GM18498 (cell line): Measurements from ENCODE around the gene CCNH.

Experiments
- ATAC-seq: cut with Tn5 transposase; IDR thresholded peaks from one replicate; pipeline ENCODE4 v1.9.1; 2021; ENCODE audit warnings: mild to moderate bottlenecking, moderate library complexity; ENCODE audit not compliant: unreplicated experiment

The CCNH gene

DNA sequence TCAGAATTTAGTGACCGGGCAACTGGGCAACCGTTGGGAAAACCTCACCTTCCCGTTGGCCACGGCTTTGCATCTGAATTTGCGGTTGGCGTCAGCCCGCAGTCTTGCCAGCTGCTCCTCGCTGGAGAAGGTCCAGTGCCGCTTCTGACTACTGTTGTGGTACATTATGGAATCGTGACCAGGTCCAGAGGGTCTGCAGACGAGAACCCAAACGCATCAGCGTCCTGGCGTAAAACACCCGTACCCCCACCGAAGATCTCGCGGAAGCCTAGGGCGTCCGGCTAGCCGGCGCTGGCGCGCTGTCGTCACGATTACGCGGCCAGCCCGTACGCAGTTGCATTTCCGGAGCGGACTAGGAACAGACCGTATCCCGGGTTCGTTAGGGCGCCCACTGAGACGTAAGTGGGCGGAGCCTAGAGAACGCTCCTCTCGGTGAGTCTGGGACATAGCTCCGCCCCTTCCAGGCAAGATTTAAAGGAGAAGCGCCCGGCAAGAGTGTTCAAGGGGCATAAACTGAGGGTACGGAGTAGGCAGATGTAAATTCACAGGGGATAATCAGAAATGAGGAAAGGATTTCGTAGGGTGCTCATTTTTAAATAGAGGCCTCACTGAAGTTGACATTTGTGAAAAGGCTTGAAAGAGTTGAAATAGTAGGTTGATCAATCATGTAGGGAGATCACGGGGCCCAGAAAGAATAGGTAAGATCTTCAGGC lies at the start of gene CCNH:
Gene CCNH (minus strand): TSS at position 301 of the 713 bp plus-strand sequence. CDS start 136 bp downstream, at position 165.
- peak; percentile 99 for ATAC-seq

DNA sequence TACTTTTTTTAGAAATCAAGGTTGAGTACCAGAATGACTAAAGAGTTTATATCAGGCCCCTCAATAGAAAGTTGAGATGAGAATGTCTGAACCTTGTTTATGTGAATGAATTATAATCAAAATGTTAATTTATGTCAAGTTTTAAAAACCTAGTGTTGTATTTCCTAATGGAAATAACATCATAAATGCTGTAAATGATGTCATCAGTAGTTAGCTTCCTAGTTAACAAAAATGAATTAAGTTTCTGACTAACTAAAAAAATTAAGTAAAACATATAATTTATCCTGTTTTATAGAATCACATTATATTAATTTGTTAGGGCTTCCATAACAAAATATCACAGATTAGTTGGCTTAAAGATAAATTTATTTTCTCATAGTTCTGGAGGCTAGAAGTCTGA lies 45.0 kb upstream of the CCNH start:
- ATAC-seq: no peak

DNA sequence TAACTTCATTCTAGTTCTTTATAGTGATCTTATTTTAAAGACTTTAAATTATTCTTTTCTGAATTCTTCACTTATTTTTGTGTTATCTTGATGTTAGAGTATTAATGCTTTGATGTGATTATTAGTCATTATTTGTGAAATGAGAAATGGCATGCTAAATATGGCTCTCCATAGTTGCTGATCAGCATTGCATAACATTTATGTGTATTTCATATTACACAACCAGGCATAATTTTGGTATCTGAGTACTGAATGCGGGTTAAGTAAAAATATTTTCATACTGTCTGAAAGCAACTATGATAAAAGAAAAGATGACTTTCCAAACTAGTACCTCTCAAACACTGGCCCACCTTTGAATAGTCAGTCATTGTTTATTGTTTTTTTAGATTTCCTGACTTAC lies 41.1 kb upstream of the CCNH start:
- ATAC-seq: no peak

DNA sequence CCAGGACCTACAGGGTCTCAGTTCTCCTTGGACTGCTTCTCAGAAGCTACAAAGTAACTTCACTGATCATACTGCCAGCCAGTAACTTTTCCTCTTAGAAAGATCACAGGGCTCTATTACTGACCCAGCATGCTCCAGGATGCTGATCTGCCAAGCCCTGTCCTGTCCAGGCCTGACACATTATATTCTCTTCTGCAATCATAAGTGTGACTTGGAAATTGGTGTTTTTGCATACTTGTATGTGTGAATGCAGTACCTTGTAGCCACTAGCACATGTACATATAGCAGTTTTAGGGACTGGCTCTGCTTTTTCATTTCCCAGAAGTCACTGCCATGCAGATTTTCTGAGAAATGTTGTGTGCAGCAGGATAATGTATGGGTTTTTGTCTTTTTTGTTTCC lies 40.1 kb upstream of the CCNH start:
- no peak for ATAC-seq

DNA sequence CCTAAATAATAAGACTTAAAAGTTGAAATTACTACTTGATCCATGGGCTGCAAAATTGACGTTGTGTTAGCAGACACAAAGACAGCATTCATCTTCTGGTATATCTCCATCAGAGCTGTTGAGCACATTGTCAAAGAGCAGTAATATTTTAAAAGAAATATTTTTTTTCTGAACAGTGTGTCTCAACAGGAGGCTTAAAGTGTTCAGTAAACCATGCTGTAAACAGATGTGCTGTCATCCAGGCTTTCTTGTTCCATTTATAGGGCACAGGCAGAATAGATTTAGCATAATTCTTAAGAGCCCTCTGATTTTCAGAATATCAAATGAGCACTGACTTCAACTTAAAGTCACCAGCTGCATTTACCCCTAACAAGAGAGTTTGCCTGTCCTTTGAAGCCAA lies 29.7 kb upstream of the CCNH start:
- ATAC-seq: no peak

DNA sequence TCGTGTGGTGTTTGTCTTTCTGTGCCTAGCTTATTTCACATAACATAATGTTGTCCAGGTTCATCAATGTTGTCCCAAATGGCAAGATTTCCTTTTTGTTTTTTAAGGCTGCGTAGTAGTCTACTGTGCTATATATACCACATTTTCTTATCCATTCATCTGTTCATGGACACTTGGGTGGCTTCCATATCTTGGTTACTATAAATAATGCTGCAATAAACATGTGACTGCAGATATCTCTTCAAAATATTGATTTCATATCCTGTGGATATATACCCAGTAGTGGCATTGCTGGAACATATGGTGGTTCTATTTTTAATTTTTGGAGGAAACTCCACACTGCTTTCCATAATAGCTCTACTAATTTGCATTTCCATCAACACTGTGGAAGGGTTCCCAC lies 25.5 kb upstream of the CCNH start:
- no peak for ATAC-seq

DNA sequence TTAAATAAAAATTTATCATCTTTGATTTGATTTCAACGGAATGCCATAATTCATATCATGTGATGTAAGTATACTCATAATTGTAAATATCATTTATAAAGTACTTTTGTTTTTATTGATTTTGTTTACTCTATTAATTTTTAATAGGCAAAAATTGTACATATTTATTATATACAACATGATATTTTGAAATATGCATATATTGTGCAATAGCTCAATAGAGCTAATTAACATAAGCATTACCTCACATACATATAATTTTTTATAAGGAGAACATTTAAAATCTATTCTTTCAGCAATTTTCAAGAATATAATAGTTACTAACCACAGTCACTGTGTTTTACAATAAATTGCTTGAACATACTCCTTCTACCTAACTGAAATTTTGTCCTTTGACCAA lies 25.0 kb upstream of the CCNH start:
- ATAC-seq: no peak

DNA sequence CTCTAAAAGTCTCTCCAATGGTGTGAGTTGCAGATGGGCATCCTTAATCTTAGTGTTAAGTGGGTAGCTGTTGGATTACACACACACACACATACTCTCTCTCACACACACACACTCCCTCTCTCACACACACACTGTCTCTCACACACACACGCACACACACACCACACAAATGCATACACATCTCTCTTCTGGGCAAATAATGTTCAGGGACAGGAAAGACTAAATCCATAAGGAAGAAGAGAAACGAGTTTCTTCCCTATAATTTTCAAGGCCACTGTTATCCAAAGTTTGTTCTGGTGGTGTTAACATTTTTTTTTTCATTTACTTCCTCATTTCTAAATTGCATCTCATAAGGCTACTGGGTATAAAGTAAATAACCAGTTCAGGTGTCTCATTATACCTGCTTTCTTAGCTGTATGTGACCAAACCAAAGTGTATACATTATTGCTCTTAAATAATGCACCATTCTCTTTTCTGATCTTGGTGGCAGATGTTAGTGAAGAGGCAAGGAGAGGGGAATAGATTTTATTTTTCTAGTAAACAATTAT lies 22.5 kb upstream of the CCNH start:
- no peak for ATAC-seq

DNA sequence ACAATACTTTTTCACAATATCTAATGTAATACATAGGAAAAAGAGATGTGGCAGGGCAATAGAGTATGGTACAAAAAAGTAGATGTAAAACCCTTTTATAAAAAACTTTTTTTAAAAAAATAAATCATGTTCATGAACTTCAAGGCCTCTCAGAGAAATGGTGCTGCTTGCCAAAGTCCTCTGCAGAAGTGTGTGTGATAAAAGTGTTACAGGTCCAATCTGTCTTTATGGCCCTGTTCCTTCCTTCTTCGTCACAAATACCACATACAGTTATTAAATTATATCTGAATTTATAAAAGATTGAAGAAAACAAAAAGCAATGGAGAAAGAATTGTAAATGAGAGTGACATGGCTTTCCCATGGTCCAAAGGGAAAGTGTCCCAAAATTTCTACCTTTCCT lies 21.7 kb upstream of the CCNH start:
- ATAC-seq: no peak

DNA sequence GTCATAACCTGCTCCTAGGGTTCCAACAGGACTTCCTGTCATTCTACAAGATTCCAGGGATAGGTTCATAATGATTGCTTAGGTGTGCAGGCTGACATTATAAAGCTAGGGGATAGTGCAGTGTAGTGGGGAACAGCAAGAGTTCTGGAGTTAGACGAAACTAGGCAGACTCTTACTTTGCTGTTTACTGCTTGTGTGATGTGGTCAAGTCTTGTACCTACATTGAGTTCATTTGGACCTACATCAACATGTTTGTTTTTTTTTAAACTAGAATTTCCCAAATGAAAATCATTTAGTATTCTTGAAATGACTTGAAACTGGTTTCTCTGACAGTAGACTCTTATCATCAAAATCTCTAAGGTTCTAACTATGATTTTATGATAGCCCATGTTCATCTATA lies 21.2 kb upstream of the CCNH start:
- no peak for ATAC-seq

DNA sequence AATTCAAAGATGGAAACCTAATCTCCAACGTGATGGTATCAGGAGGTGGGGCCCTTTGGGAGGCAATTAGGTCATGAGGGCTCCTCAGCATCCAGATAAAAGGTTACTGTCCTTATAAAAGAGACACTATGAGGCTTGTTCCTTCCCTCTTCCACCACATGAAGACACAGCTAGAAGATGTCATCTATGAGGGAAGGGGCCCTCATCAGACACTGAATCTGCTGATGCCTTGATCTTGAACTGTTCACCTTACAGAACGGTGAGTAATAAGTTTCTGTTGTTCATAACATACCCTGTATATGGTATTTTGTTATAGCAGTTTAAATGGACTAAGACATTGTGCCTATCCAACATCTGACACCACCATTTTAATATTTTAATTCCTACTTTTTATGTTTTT lies 19.7 kb upstream of the CCNH start:
- no peak for ATAC-seq

DNA sequence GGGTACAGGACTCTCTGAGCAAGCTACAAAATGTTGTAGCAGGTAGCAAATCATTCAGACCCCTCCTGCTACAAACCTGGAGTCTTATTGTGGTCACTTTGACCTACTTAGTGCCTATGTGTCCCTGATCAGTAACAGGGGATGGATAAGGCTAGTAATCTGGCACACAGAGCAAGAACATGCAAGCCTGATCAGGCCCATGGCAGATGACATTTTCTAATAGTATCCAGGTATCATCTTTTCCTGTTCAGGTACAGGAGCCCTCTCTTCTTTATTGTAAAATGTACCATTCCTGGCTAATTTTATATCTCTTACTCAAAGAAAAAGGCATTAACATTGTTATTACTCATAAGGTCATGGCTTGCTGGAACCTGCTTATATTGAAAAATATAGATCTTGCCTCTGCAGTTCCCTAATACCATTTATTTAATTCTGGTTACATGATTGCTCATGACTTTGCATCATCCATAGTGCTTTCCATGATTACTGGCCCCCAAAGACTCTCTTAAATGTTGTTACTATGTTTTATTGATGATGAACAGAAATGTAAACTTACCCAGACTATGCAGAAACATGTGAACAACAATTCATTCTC lies 18.2 kb upstream of the CCNH start:
- no peak for ATAC-seq

DNA sequence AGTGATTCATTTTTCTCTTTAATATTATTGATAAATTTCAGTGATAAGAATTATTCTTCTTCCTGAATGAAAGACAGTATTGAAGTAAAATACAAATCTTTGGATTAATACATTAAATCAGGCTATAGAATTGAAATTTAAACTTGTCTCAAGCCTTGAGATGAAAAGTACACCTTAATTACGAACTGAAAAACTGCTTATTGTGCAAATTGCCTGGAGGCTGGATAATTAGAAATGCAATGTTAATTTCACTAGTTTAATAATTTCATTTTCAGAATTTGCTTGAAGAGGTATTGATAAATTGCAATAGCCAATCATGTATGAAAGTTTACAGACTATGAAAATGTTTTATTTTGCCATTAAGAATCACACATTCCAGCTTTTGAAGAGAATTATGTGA lies 11.0 kb upstream of the CCNH start:
- ATAC-seq: no peak

DNA sequence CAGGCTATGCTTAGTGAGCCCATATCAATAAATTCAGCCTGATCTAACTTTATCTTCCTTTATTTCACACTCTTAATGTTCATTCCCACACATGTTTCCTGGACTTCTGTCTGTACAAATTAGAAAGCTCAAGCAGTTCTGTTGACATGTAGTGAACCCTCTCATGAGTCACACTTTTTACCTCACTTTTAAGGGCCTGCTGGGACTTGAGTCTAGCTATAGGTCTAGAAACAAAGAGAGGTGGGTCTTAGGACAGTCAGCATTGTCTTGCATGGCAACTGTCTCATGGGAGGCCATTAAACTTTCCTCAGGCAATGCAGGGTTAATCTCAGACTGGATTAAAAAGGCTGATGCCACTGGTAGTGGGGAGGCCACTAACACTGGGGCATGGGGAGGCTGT lies 8.6 kb upstream of the CCNH start:
- no peak for ATAC-seq

DNA sequence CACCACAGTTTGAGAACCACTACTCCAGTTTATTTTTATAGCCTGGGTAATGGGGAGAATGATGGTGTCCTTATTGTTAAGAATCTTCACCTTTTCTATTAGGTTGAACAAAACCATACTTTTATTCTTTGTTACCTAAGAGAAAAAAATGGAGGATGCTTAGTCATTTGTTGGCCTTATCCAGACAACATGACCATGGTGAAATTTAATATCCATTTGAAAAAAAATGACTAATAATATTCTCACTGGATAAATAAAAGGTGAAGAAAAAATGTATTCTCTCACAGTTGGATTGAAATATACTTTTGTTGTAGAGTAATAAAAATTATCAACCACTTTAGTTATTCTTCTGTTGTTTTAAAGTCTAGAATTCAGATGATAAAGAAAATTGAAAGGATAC lies 5.8 kb upstream of the CCNH start:
- no peak for ATAC-seq

DNA sequence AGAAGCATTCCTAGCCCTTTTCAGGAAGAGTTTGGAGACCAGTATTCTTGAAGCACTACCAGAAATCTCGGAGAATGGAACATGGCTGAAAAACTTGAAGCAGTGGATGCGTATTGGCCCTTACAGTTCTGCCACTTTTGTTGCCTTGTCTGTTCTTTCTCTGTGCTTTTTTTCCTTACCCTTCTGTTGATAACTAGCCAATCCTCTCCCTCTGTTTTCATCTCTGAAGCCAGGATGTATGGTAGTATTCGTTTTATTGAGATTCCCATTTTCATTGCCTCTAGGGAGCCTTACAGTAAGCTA lies 564 bp upstream of the CCNH start:
- ATAC-seq: no peak

DNA sequence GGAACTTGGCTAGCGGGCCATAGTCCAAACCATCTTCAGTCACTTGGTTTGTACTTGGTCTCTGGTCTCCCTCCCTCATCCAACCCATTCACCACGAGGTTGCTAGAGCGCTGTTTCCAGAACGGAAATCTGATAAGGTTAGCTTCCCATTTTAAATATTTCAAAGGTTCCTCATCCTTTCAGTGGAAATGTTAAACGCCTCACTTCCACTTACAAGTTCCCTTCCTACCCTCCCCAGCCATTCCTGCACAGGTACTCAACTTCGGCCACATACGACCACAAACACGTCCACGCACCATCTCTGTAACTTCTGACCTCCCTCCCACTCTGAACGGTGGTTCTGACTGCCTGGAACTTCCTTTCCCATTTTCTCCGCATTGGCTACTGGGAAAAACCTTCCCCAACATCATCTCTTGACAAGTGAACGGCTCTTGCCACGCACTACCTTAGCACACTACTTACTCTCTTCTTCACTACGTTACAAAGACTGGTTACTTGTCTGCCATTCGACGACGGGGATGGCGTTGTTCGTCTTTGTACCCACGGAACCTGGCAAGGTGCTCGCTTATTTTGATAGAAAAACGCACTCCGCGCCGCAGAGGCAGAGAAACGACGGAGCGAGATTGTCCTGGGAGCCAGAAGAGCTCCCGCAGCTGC lies 629 bp downstream of the CCNH start:
- peak; percentile 31 for ATAC-seq

DNA sequence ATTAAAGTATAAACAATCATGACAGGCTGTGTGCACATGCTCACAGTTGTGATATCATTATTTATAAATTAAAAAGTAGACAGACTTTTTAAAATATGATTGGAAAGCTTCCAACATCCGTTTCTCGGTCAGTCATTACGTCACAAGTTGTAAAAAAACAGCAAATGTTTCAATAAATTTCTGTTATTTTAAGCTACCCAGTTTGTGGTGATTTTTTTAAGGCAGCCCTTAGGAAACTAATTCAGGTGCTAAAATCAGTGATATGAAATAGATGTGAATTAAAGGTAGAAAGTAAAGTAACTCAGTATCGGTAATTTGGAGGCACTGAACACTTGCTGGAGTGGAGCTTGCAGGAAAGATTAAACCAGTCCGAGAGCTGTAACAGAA lies 1.2 kb downstream of the CCNH start:
- ATAC-seq: no peak

DNA sequence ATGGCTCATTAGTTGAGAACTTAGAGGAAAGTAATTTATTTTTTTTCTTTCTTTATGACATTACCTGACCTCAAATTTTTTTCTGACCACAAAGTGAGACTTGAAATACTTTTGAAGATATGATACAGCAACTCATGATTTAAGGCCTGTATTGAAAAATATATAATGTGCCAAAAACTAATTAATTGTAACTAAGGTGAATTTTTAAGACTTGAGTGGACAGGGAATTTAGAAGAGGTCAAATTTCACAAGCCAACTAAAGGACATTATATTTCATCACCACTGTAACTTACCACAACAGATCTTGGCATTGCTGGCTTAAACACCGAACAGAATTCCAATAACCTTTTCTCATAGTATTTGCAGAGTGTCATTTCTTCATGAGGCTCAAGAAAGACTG lies 1.8 kb downstream of the CCNH start:
- ATAC-seq: no peak

DNA sequence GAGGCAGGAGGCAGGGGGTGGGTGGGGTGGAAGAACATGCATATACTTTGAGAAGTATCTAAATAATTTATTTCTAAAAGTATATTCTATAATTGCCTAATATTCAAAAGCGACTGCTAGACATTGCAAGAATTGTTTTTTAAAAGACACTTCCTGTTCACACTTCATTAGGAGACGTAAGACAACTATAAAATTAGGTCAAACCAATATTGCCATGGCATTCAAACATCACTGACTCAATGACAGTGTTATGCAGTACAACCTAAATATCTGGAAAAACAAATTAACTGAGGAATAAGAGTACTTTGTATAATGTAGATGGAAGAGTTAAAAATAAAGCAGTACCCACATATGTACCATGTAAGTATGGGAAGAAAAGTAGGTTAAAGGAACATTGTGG lies 4.5 kb downstream of the CCNH start:
- ATAC-seq: no peak

DNA sequence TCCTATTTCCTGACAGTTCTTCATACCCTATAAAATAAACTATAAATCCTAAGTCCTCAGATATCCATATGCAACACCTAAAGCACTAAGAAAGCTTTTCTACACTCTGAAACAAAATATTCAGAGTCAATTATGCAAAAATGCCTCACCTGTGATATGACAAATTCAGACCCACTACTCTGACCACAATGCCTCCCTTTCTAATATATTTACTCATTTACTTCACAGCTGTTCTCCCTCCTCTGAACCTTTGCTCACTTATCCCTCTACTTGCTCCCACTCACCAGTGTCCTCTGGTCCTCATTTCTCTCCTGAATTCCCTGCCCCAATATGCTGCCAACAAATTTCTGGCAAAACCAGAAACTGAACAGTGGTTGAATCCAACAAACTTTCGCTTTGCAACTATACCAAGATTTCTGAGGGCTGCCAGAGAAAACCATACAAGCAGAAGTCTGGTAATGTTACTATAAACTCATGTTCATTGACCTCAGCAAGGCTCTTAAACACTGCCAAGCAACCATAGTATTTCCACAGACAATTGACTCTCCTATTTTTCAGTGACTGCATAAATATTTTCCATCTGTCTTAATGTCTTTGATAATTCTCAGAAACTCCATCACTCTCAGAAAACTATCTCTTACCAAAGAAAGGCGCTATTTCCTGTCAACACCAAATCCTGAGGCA lies 7.1 kb downstream of the CCNH start:
- ATAC-seq: no peak

DNA sequence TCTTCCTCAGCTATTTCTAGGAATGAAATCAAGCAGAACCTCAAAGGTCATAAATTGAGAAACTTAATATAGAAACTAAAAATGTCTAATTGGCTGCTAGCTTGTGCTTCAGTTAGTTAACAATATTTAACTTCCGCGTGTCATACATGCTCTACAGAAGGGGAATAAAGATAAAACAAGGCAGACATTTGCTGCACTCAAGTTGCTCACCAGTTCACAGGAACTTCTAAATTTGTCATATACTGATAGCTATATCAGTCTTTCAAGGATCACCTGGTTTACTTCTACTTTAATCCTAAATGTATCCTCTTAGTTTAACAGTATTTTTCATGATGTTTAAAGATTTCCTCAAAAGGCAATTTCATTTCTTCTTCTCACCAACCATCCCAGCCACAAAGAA lies 8.4 kb downstream of the CCNH start:
- ATAC-seq: no peak
